Measurements from ENCODE around the gene TIMM10. TPM values are rescaled to one million over a fixed set of nuclear protein-coding genes. Genes with fewer than 3 reads are reported as not detected.

Gene TIMM10
- total RNA-seq, 1 donor from 2014 or later, result 43.2 TPM

DNA sequence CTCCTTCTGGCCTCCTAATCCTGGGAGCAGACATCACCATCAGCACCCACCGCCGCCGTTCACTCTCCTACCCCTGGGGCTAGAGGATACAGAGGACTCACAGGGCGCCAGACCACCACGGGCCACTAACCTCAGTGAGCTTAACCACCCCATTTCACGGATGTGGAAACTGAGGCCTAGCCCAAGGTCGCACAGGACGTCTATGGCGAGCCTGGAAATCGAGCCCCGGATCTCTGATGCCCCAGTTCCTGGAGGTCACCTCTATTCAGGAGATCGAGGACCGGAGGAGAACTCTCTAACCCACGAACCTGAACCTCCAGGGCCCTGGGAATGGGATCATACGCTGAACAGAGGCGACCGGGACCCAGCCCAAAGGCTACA is 349 bp downstream of the TIMM10 start:
- Mint-ChIP-seq H3K36me3 (ENCODE audit: low read depth) (no peaks in the 10 kb centered on the region), H3K4me1 (ENCODE audit: low read depth) (peaks cover 19% of the 10 kb centered on the region), H3K9me3 (ENCODE audit: low read depth) (no peaks in the 10 kb centered on the region), H3K27me3 (ENCODE audit: low read depth) (peaks cover 6% of the 10 kb centered on the region), H3K27ac (ENCODE audit: unreplicated experiment) (peak overlapping the region; percentile 80), H3K4me3 (ENCODE audit: unreplicated experiment) (peak overlapping the region; percentile 92)
- no peak for TF ChIP-seq CTCF (IDR thresholded peaks at IDR 0.05)
- peak; percentile 72 for DNase-seq (ENCODE audit: low spot score)

GRCh38 chr11:57529012-57529411 is 1.5 kb downstream of the TIMM10 start:
- TF ChIP-seq CTCF (IDR thresholded peaks at IDR 0.05), result no peak
- no peak for DNase-seq (ENCODE audit: low spot score)
- peaks cover 2% of the 10 kb centered on the region for H3K36me3 Mint-ChIP-seq (ENCODE audit: low read depth)
- H3K4me1 Mint-ChIP-seq (ENCODE audit: low read depth), result peaks cover 19% of the 10 kb centered on the region
- no peaks in the 10 kb centered on the region for H3K9me3 Mint-ChIP-seq (ENCODE audit: low read depth)
- H3K27ac Mint-ChIP-seq (ENCODE audit: unreplicated experiment), result no peak overlapping the region
- no peak overlapping the region for H3K4me3 Mint-ChIP-seq (ENCODE audit: unreplicated experiment)
- H3K27me3 Mint-ChIP-seq (ENCODE audit: low read depth), result no peaks in the 10 kb centered on the region

GRCh38 chr11:57527056-57527631 is 3.4 kb downstream of the TIMM10 start:
- H3K36me3 Mint-ChIP-seq (ENCODE audit: low read depth), result peaks cover 2% of the 10 kb centered on the region
- H3K27me3 Mint-ChIP-seq (ENCODE audit: low read depth), result no peaks in the 10 kb centered on the region
- H3K27ac Mint-ChIP-seq (ENCODE audit: unreplicated experiment), result no peak overlapping the region
- peak; percentile 97 for TF ChIP-seq CTCF (IDR thresholded peaks at IDR 0.05)
- no peak for DNase-seq (ENCODE audit: low spot score)
- peaks cover 19% of the 10 kb centered on the region for H3K4me1 Mint-ChIP-seq (ENCODE audit: low read depth)
- no peaks in the 10 kb centered on the region for H3K9me3 Mint-ChIP-seq (ENCODE audit: low read depth)
- H3K4me3 Mint-ChIP-seq (ENCODE audit: unreplicated experiment), result no peak overlapping the region

- Mint-ChIP-seq H3K4me3 (ENCODE audit: unreplicated experiment) (no peak overlapping the region), H3K4me1 (ENCODE audit: low read depth) (no peaks in the 10 kb centered on the region), H3K36me3 (ENCODE audit: low read depth) (peaks cover 2% of the 10 kb centered on the region), H3K27me3 (ENCODE audit: low read depth) (no peaks in the 10 kb centered on the region), H3K9me3 (ENCODE audit: low read depth) (no peaks in the 10 kb centered on the region), H3K27ac (ENCODE audit: unreplicated experiment) (no peak overlapping the region)
- no peak for DNase-seq (ENCODE audit: low spot score)
- TF ChIP-seq CTCF (IDR thresholded peaks at IDR 0.05), result no peak
These were observed 7.1 kb downstream of the TIMM10 start for GRCh38 chr11:57523419-57523818.

- no peak for TF ChIP-seq CTCF (IDR thresholded peaks at IDR 0.05)
- Mint-ChIP-seq H3K27me3 (ENCODE audit: low read depth) (no peaks in the 10 kb centered on the region), H3K9me3 (ENCODE audit: low read depth) (no peaks in the 10 kb centered on the region), H3K4me1 (ENCODE audit: low read depth) (peaks cover under 1% of the 10 kb centered on the region), H3K4me3 (ENCODE audit: unreplicated experiment) (no peak overlapping the region), H3K36me3 (ENCODE audit: low read depth) (peaks cover 2% of the 10 kb centered on the region), H3K27ac (ENCODE audit: unreplicated experiment) (no peak overlapping the region)
- DNase-seq (ENCODE audit: low spot score), result no peak
These were observed 9.4 kb downstream of the TIMM10 start for GRCh38 chr11:57521116-57521515.
